ENCODE measurements around the gene SSPN. TPM values are rescaled to one million over a fixed set of nuclear protein-coding genes. Genes with fewer than 3 reads are reported as not detected.

The SSPN gene
- total RNA-seq, 4 donors from 2014 or later = 31.5 to 76.7 (median 45.0) TPM

- Histone ChIP-seq H3K27me3 (no peaks in the 10 kb centered on the region), H3K9me3 (no peaks in the 10 kb centered on the region), H3K27ac (no peak overlapping the region), H3K4me3 (no peak overlapping the region), H3K4me1 (no peaks in the 10 kb centered on the region), H3K36me3 (no peaks in the 10 kb centered on the region)
- intact Hi-C loops (cut with DNase I; ENCODE audit: low total_unique reads) = no loop called here
- no peak for TF ChIP-seq POLR2A (IDR thresholded peaks at IDR 0.05)
- TF ChIP-seq, protein P1, sequence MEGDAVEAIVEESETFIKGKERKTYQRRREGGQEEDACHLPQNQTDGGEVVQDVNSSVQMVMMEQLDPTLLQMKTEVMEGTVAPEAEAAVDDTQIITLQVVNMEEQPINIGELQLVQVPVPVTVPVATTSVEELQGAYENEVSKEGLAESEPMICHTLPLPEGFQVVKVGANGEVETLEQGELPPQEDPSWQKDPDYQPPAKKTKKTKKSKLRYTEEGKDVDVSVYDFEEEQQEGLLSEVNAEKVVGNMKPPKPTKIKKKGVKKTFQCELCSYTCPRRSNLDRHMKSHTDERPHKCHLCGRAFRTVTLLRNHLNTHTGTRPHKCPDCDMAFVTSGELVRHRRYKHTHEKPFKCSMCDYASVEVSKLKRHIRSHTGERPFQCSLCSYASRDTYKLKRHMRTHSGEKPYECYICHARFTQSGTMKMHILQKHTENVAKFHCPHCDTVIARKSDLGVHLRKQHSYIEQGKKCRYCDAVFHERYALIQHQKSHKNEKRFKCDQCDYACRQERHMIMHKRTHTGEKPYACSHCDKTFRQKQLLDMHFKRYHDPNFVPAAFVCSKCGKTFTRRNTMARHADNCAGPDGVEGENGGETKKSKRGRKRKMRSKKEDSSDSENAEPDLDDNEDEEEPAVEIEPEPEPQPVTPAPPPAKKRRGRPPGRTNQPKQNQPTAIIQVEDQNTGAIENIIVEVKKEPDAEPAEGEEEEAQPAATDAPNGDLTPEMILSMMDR (IDR thresholded peaks at IDR 0.05) = no peak
- no peak for DNase-seq
Observed at GRCh38 chr12:26239852-26240815, 44.8 kb downstream of the SSPN start.

DNA sequence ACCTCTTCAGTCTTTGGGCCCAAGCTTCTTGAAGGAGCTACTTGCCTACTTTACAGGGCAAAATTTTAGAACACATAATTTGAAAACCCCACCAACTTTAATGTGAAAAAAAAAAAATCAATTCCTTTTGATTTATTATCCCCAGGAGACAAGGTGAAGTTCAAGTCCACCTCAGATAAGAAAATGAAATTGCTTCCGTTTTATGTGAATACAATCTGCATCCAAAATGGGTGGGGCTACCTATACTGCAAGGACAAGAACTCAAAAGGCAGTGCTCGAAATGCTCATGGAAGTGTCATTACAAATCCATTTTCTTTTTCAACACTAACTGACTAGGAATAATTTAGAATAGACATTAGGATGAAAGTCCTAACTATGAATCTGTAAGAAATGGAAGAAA, 45.7 kb downstream of the SSPN start:
- Histone ChIP-seq H3K9me3 (no peaks in the 10 kb centered on the region), H3K4me3 (no peak overlapping the region), H3K4me1 (no peaks in the 10 kb centered on the region), H3K36me3 (no peaks in the 10 kb centered on the region), H3K27me3 (no peaks in the 10 kb centered on the region), H3K27ac (no peak overlapping the region)
- no peak for DNase-seq
- no peak for TF ChIP-seq POLR2A (IDR thresholded peaks at IDR 0.05)
- intact Hi-C loops (cut with DNase I; ENCODE audit: low total_unique reads) = no loop called here

DNA sequence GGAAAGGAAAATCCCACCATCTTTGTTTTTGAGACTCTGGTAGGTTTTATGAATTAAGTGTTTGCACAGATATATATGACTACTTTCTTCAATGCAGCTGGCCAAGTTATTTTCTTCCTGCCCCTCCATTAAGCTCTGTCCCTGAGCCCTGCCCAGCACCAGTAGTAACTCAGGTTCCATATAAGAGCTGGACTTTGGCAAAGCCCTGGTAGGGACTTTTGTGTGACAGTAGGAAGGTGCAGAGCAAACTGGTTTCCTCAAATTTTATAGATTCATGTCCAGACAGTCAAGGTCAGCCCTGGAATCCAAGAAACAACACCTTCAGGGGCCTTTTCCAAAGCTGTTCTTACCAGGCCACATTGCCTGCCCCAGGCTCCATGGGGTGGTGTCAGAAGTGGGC, 47.3 kb downstream of the SSPN start:
- DNase-seq = no peak
- no peaks in the 10 kb centered on the region for H3K27me3 ChIP-seq
- no peaks in the 10 kb centered on the region for H3K9me3 ChIP-seq
- no peaks in the 10 kb centered on the region for H3K4me1 ChIP-seq
- TF ChIP-seq, protein P1 (IDR thresholded peaks at IDR 0.05) = no peak
- H3K27ac ChIP-seq = no peak overlapping the region
- no peaks in the 10 kb centered on the region for H3K36me3 ChIP-seq
- no peak overlapping the region for H3K4me3 ChIP-seq
- intact Hi-C loops (cut with DNase I; ENCODE audit: low total_unique reads) = no loop called here

- DNase-seq = no peak
- intact Hi-C loops (cut with DNase I; ENCODE audit: low total_unique reads) = no loop called here
- Histone ChIP-seq H3K27ac (no peak overlapping the region), H3K36me3 (no peaks in the 10 kb centered on the region), H3K9me3 (no peaks in the 10 kb centered on the region), H3K27me3 (no peaks in the 10 kb centered on the region), H3K4me3 (no peak overlapping the region), H3K4me1 (no peaks in the 10 kb centered on the region)
- TF ChIP-seq, protein P1 (IDR thresholded peaks at IDR 0.05) = no peak
- TF ChIP-seq POLR2A (IDR thresholded peaks at IDR 0.05) = no peak
Observed at GRCh38 chr12:26244503-26244902, 49.1 kb downstream of the SSPN start.

GRCh38 chr12:26245175-26245942, 50.0 kb downstream of the SSPN start:
- no peak overlapping the region for H3K27ac ChIP-seq
- intact Hi-C loops (cut with DNase I; ENCODE audit: low total_unique reads) = no loop called here

More at GRCh38 chr12:26245175-26245942, 50.0 kb downstream of the SSPN start:
- no peak for TF ChIP-seq POLR2A (IDR thresholded peaks at IDR 0.05)
- TF ChIP-seq, protein P1 (IDR thresholded peaks at IDR 0.05) = no peak
- no peaks in the 10 kb centered on the region for H3K9me3 ChIP-seq
- H3K4me1 ChIP-seq = no peaks in the 10 kb centered on the region
- DNase-seq = no peak
- H3K36me3 ChIP-seq = no peaks in the 10 kb centered on the region
- no peaks in the 10 kb centered on the region for H3K27me3 ChIP-seq
- H3K4me3 ChIP-seq = no peak overlapping the region
